ENCODE data around the gene AOX1.

The AOX1 gene

DNA sequence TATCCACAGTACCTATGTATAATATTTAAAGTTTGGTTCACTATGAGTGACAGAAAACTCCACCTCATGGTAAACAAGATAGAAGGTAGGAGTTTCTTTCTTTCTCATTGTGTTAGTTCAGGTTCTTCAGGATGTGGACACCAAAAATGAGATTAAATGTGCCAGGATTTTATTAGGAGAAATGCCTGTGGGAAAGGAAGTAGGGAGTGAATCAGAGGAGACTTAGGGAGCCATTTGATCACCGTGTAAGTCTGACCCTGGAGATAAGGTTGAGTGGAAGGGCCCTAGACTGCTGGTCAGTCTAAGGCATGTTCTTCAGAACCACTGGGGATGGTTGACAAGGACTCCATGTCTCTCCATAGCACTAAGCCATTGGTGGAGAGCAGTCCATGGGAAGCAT is 8.1 kb downstream of the AOX1 start:
- no peaks in the 10 kb centered on the region for H3F3A ChIP-seq (ENCODE audit: insufficient read depth, low read length)
- TF ChIP-seq, protein P1, sequence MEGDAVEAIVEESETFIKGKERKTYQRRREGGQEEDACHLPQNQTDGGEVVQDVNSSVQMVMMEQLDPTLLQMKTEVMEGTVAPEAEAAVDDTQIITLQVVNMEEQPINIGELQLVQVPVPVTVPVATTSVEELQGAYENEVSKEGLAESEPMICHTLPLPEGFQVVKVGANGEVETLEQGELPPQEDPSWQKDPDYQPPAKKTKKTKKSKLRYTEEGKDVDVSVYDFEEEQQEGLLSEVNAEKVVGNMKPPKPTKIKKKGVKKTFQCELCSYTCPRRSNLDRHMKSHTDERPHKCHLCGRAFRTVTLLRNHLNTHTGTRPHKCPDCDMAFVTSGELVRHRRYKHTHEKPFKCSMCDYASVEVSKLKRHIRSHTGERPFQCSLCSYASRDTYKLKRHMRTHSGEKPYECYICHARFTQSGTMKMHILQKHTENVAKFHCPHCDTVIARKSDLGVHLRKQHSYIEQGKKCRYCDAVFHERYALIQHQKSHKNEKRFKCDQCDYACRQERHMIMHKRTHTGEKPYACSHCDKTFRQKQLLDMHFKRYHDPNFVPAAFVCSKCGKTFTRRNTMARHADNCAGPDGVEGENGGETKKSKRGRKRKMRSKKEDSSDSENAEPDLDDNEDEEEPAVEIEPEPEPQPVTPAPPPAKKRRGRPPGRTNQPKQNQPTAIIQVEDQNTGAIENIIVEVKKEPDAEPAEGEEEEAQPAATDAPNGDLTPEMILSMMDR (IDR thresholded peaks at IDR 0.05; ENCODE audit: low read length), result no peak
- no peak for TF ChIP-seq EZH2 (IDR thresholded peaks at IDR 0.05; ENCODE audit: borderline replicate concordance, low read length)
- peaks cover 7% of the 10 kb centered on the region for H3K4me1 ChIP-seq (ENCODE audit: insufficient read depth, low read length, severe bottlenecking)
- no peak overlapping the region for H3K27ac ChIP-seq (ENCODE audit: low read depth, low read length, poor library complexity, severe bottlenecking)
- H3K9me3 ChIP-seq (ENCODE audit: low read length), result no peaks in the 10 kb centered on the region
- H3K9me2 ChIP-seq (ENCODE audit: low read depth, low read length), result no peaks in the 10 kb centered on the region
- H3K27me3 ChIP-seq (ENCODE audit: insufficient read depth, low read length), result no peaks in the 10 kb centered on the region
- no peak overlapping the region for H3K9ac ChIP-seq (ENCODE audit: low read length)
- H3K4me3 ChIP-seq (ENCODE audit: low read depth, low read length, poor library complexity, severe bottlenecking), result no peak overlapping the region
- H3K36me3 ChIP-seq (ENCODE audit: insufficient read depth, low read length), result peaks cover 52% of the 10 kb centered on the region; the same call in 1 of the 2 replicates
- H3K4me2 ChIP-seq (ENCODE audit: low read length), result no peak overlapping the region
- H3K79me2 ChIP-seq (ENCODE audit: insufficient read depth, low read length), result no peaks in the 10 kb centered on the region
- no peaks in the 10 kb centered on the region for H4K20me1 ChIP-seq (ENCODE audit: insufficient read depth, low read length)
- H2AFZ ChIP-seq (ENCODE audit: low read length), result no peak overlapping the region

DNA sequence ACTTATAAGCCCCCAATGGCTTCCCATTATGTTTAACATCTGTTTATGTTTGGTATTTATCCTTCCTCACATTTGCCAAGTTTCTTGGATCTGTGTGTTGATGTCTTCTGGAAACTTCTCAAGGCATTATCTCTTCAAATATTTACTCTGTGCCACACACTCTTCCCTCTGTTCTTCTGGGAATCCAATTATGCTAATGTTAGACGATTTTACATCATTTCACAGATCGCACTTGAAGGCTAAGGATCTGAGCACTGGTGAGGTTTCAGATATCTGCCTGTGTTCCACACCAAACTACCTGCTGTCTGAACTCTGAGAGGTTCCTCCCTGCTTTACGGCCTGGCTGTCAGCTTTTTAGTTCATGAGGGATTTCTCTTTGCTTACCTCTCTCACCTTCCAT is 10.1 kb downstream of the AOX1 start:
- no peak overlapping the region for H3K4me3 ChIP-seq (ENCODE audit: low read depth, low read length, poor library complexity, severe bottlenecking)
- no peak overlapping the region for H3K9ac ChIP-seq (ENCODE audit: low read length)
- H3K79me2 ChIP-seq (ENCODE audit: insufficient read depth, low read length), result no peaks in the 10 kb centered on the region
- TF ChIP-seq, protein P1 (IDR thresholded peaks at IDR 0.05; ENCODE audit: low read length), result no peak
- TF ChIP-seq EZH2 (IDR thresholded peaks at IDR 0.05; ENCODE audit: borderline replicate concordance, low read length), result no peak
- H3K4me1 ChIP-seq (ENCODE audit: insufficient read depth, low read length, severe bottlenecking), result no peaks in the 10 kb centered on the region
- no peak overlapping the region for H2AFZ ChIP-seq (ENCODE audit: low read length)
- peaks cover 66% of the 10 kb centered on the region; the same call in 1 of the 2 replicates for H3K36me3 ChIP-seq (ENCODE audit: insufficient read depth, low read length)
- H3K9me3 ChIP-seq (ENCODE audit: low read length), result no peaks in the 10 kb centered on the region
- H3K9me2 ChIP-seq (ENCODE audit: low read depth, low read length), result no peaks in the 10 kb centered on the region
- H3K4me2 ChIP-seq (ENCODE audit: low read length), result no peak overlapping the region
- no peaks in the 10 kb centered on the region for H3K27me3 ChIP-seq (ENCODE audit: insufficient read depth, low read length)
- H4K20me1 ChIP-seq (ENCODE audit: insufficient read depth, low read length), result no peaks in the 10 kb centered on the region
- no peaks in the 10 kb centered on the region for H3F3A ChIP-seq (ENCODE audit: insufficient read depth, low read length)
- H3K27ac ChIP-seq (ENCODE audit: low read depth, low read length, poor library complexity, severe bottlenecking), result no peak overlapping the region

- no peak overlapping the region for H3K4me2 ChIP-seq (ENCODE audit: low read length)
- H3K4me1 ChIP-seq (ENCODE audit: insufficient read depth, low read length, severe bottlenecking), result no peaks in the 10 kb centered on the region
- H2AFZ ChIP-seq (ENCODE audit: low read length), result no peak overlapping the region
- no peaks in the 10 kb centered on the region for H3K79me2 ChIP-seq (ENCODE audit: insufficient read depth, low read length)
- no peaks in the 10 kb centered on the region for H4K20me1 ChIP-seq (ENCODE audit: insufficient read depth, low read length)
- no peaks in the 10 kb centered on the region for H3F3A ChIP-seq (ENCODE audit: insufficient read depth, low read length)
- H3K27me3 ChIP-seq (ENCODE audit: insufficient read depth, low read length), result no peaks in the 10 kb centered on the region
- no peak overlapping the region for H3K27ac ChIP-seq (ENCODE audit: low read depth, low read length, poor library complexity, severe bottlenecking)
- no peak overlapping the region for H3K4me3 ChIP-seq (ENCODE audit: low read depth, low read length, poor library complexity, severe bottlenecking)
- H3K9ac ChIP-seq (ENCODE audit: low read length), result no peak overlapping the region
- TF ChIP-seq, protein P1 (IDR thresholded peaks at IDR 0.05; ENCODE audit: low read length), result no peak
- TF ChIP-seq EZH2 (IDR thresholded peaks at IDR 0.05; ENCODE audit: borderline replicate concordance, low read length), result no peak
- H3K9me2 ChIP-seq (ENCODE audit: low read depth, low read length), result no peaks in the 10 kb centered on the region
- peaks cover 65% of the 10 kb centered on the region; the same call in 1 of the 2 replicates for H3K36me3 ChIP-seq (ENCODE audit: insufficient read depth, low read length)
- no peaks in the 10 kb centered on the region for H3K9me3 ChIP-seq (ENCODE audit: low read length)
Measured at GRCh38 chr2:200596774-200597570, 11.2 kb downstream of the AOX1 start.

Data from OCI-LY1 (cell line).